ENCODE data around the gene FAM72B. TPM values are rescaled to one million over a fixed set of nuclear protein-coding genes. Genes with fewer than 3 reads are reported as not detected.
"Not testable (repeated sequence)": the region's sequence is repeated elsewhere in the genome, so short reads cannot be mapped to it uniquely, and the experiment has no call there.

The FAM72B gene
- total RNA-seq, 4 donors from 2014 or later: 0.38 to 3.9 (median 2.1) TPM

GRCh38 chr1:121186191-121186590 lies 2.1 kb upstream of the FAM72B start:
- H3K36me3 ChIP-seq; H3K9me3 ChIP-seq; DNase-seq; intact Hi-C loops (cut with DNase I); H3K27me3 ChIP-seq: not testable (repeated sequence)
- H3K27ac ChIP-seq: peak overlapping the region in 2 of 4 donors; percentile 39 to 49
- no CpG with 5 or more reads among the region's 20 CpGs for WGBS, 2 donors
- peak overlapping the region in 2 of 4 donors; percentile 42 to 58 for H3K4me3 ChIP-seq
- H3K4me1 ChIP-seq: peaks cover 0 to 13% (median 0%) of the 10 kb centered on the region in 3 donors

DNA sequence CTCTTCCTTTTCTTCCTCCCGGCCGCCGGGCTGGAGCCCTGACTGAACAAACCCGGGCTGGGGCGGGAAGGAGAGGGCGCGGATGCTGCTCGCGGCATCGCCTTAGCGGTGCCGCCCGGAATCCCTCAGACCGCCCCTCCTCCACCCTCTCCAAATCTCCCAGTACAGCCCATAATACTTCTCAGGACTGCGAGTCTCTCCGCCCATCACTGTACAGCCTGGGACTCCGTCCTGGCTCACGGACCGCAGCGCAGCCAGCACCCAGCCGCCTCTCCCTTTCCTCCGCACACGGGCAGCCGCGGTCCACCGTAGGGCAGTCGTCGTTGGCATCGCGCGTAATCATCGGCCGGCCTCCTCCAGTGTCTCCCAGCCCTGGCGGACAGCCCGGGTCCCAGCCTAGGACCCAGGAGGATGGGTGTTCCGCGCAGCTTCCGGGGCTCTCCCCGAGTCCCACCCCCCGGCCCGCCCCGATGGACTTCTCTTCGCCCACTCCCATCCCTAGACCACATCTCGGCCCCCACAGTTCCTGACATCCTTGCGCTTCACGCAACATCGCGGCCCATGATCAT lies 1.1 kb upstream of the FAM72B start:
- no CpG with 5 or more reads among the region's 48 CpGs for WGBS, 2 donors
- H3K9me3 ChIP-seq; H3K27me3 ChIP-seq; H3K36me3 ChIP-seq; intact Hi-C loops (cut with DNase I); DNase-seq: not testable (repeated sequence)
- Histone ChIP-seq H3K4me3 (peak overlapping the region; percentile 40 to 67 (median 50)), H3K4me1 (peaks cover 0 to 13% (median 0%) of the 10 kb centered on the region in 3 donors), H3K27ac (peak overlapping the region; percentile 83 to 92 (median 87))

- H3K4me1 ChIP-seq: peaks cover 0 to 13% (median 0%) of the 10 kb centered on the region in 3 donors
- H3K27ac ChIP-seq; H3K27me3 ChIP-seq; H3K36me3 ChIP-seq; DNase-seq; intact Hi-C loops (cut with DNase I); H3K9me3 ChIP-seq: not testable (repeated sequence)
- H3K4me3 ChIP-seq: peak overlapping the region; percentile 22 to 57 (median 40)
- whole genome bisulfite sequencing, 2 donors: 2% methylated on average over 10 of the region's 31 CpGs; no CpG with 5 or more reads in 1 of the 2 donors
These were observed 273 bp downstream of the FAM72B start for GRCh38 chr1:121183867-121184266.

- H3K27ac ChIP-seq; H3K27me3 ChIP-seq; intact Hi-C loops (cut with DNase I); H3K4me1 ChIP-seq; H3K36me3 ChIP-seq; H3K4me3 ChIP-seq; H3K9me3 ChIP-seq; DNase-seq: not testable (repeated sequence)
These were observed 5.9 kb downstream of the FAM72B start for GRCh38 chr1:121178197-121178596.

GRCh38 chr1:121176649-121177048 lies 7.5 kb downstream of the FAM72B start:
- intact Hi-C loops (cut with DNase I); H3K36me3 ChIP-seq; H3K27ac ChIP-seq; H3K4me1 ChIP-seq; DNase-seq; H3K27me3 ChIP-seq; H3K9me3 ChIP-seq; H3K4me3 ChIP-seq: not testable (repeated sequence)
- 76 to 80% methylated on average over 1 to 2 of the region's 2 CpGs for WGBS, 2 donors

DNA sequence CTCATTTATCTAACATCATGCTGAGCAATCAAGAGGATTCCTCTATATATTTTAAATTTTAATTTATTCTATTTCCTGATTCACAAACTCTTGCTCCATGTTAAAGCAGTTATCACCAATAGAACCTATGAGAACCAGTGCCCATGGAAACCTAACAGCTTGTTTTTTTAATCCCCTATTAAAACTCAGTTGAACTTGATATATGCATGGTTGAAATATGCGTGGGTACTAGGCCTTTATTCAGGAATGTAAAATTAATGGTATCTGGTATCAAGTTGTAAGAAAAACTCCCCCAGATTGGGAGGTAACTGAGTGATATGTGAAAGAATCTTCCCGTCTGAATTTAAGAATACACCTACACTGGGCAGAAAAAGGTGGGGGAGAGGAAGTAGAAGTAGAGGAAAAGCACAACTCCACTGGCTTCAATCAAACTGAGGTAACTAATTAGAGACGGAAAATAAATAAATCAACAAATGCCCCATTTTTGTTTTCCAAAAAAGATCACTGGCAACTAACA lies 15.9 kb downstream of the FAM72B start:
- DNase-seq; intact Hi-C loops (cut with DNase I); H3K27ac ChIP-seq; H3K4me3 ChIP-seq; H3K36me3 ChIP-seq; H3K4me1 ChIP-seq; H3K27me3 ChIP-seq; H3K9me3 ChIP-seq: not testable (repeated sequence)
- WGBS, 2 donors: no CpG with 5 or more reads among the region's 3 CpGs

DNA sequence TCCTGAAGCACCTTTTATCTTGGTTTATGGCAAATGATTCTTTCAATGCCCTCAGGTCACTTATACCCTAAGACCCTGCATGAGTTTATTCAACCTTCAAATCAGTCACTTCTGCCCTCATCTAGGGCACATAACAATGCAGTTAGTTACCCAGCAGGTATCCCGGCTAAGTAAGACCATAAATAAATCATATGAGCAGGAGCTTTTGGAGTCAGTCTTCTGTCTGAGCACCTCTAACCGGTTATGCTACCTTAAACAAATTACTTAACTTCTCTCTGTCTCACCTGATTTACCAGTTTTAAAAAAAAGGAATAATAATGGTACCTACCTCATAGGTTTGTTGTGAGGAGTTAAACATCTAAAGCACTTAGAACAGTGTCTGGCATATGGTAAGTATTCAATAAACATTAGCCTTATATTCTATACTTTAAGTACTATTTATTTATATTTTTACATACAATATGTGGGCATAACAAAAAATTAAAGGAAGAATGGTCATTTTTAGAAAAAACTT lies 16.9 kb downstream of the FAM72B start:
- H3K9me3 ChIP-seq; intact Hi-C loops (cut with DNase I); H3K36me3 ChIP-seq; H3K4me3 ChIP-seq; DNase-seq; H3K27ac ChIP-seq; H3K4me1 ChIP-seq; H3K27me3 ChIP-seq: not testable (repeated sequence)
- 46 to 58% methylated on average over 2 of the region's 2 CpGs for WGBS, 2 donors

- H3K4me1 ChIP-seq; H3K27me3 ChIP-seq; H3K36me3 ChIP-seq; DNase-seq; intact Hi-C loops (cut with DNase I); H3K27ac ChIP-seq; H3K4me3 ChIP-seq; H3K9me3 ChIP-seq: not testable (repeated sequence)
These were observed 18.8 kb downstream of the FAM72B start for GRCh38 chr1:121165296-121165695.

DNA sequence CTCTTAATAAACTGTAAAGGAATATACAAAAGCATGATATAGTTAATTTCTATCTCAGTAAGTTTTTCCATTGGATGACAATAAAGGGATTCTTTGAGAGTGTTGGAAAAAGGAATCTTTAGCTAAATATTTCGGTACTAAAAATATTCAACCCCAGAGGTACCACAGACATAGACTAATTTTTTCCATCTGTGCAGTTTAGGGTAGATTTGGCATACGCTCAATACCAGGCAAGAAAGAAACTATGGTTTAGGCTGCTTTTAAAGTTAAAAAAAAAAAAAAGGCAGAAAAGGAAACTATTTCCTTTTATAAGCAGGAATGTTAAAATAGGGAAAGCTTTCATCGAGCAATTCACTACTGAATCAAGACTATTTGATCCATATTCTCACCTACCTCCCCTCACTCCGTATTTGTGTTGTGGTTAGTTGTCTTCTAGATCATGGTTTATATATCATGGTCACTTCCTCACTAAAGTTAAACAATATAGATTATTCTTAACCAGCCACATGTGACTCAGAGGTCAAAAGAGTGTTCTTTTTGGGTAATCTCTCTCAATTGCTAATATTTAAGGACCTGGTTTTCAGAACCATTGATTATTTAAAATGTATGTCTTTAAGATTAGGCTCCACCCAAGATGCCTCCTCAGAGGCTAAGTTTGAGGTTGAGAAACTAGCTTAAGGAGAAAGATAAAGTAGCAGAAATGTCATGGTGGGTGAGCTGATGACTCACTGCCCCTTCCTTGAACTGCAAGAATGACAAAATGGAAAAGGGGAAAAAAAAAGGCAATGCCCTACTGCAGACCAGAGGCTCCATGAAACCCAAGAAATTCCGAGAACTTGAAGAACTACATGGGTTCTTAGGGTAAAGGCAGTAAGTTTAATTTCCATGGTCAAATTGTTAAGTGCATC lies 20.0 kb downstream of the FAM72B start:
- H3K9me3 ChIP-seq; H3K36me3 ChIP-seq; H3K27me3 ChIP-seq; H3K27ac ChIP-seq; H3K4me1 ChIP-seq; H3K4me3 ChIP-seq; intact Hi-C loops (cut with DNase I); DNase-seq: not testable (repeated sequence)
- 63 to 78% methylated on average over 3 to 4 of the region's 5 CpGs for WGBS, 2 donors

- H3K27ac ChIP-seq; intact Hi-C loops (cut with DNase I); H3K36me3 ChIP-seq; H3K9me3 ChIP-seq; H3K27me3 ChIP-seq; H3K4me3 ChIP-seq; DNase-seq; H3K4me1 ChIP-seq: not testable (repeated sequence)
- WGBS, 2 donors: 81 to 92% methylated on average over 2 of the region's 6 CpGs
These were observed 22.8 kb downstream of the FAM72B start for GRCh38 chr1:121161199-121161901.

DNA sequence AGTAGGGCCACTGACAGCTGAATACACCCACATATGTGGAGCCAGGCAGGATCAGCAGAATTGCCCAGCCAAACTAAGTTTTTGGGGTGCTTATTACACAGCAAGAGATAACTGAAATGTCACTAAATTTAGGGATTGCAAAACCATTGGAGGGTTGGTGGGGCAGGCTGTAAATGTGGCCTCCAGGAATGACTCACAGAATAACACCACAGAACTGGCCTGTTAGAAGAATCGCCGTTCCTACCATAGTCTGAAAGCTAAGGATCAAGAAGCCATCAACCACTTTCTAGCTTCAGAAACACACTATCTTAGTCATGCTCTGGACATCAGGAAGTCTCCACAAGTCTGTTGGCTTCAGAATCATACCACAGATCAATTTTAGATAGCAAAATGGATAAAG lies 24.0 kb downstream of the FAM72B start:
- DNase-seq; intact Hi-C loops (cut with DNase I): not testable (repeated sequence)
- 100% methylated on average over 2 of the region's 2 CpGs; no CpG with 5 or more reads in 1 of the 2 donors for WGBS, 2 donors

DNA sequence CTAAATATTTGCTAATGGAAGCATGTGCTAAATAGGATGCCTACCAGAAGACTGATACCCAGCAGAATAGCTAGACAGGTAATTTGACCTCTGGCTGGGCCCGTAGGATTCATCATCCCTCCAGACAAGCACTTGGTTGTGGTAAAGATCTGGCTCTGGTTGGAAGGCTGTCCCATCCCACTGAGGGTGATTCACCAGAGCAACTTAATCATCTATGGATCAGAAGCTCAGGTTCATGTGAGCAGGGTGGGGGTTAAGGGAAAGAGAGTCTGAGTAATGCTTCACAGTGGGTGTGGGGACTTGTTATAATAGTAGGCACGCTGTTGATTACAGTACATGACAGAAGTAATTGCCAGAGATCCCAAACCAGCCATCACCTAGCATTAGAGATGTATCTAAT lies 26.5 kb downstream of the FAM72B start:
- H3K4me3 ChIP-seq; H3K27ac ChIP-seq; H3K4me1 ChIP-seq; intact Hi-C loops (cut with DNase I); DNase-seq; H3K27me3 ChIP-seq; H3K9me3 ChIP-seq; H3K36me3 ChIP-seq: not testable (repeated sequence)
- WGBS, 2 donors: 60 to 63% methylated on average over 1 of the region's 2 CpGs

More for the DNA sequence above, 24.0 kb downstream of the FAM72B start:
- H3K36me3 ChIP-seq, H3K27ac ChIP-seq, H3K4me3 ChIP-seq, H3K9me3 ChIP-seq, H3K27me3 ChIP-seq, H3K4me1 ChIP-seq: not testable (repeated sequence)

Measured in esophagus squamous epithelium (tissue), 5 donors.